SK-N-SH treated with all-trans-retinoic acid at 6 μM for 48 hours (cell line): Measurements from ENCODE around the gene TUT4.

Source experiments
- RARB ChIP-seq: fragments of 250-450 bp; sonication (Bioruptor Pico); IDR thresholded peaks from 2 replicates; pipeline ENCODE4 v1.8.0; 2021; ENCODE audit warnings: mild to moderate bottlenecking, moderate library complexity
- ZC3H10 ChIP-seq: fragments of 250-450 bp; sonication (Bioruptor Pico); IDR thresholded peaks from 2 replicates; pipeline ENCODE4 v1.5.1; 2021; ENCODE audit warnings: mild to moderate bottlenecking, moderate library complexity
- ZFP3 ChIP-seq: fragments of 250-450 bp; sonication (Bioruptor Pico); IDR thresholded peaks from 2 replicates; pipeline ENCODE4 v1.5.0; 2020; ENCODE audit warnings: mild to moderate bottlenecking, moderate library complexity
- TF ChIP-seq, protein P1 (sequence below): fragments of 250-450 bp; sonication (Bioruptor Pico); IDR thresholded peaks from 2 replicates; pipeline ENCODE4 v1.5.1; 2021; ENCODE audit warnings: mild to moderate bottlenecking, moderate library complexity

DNA sequence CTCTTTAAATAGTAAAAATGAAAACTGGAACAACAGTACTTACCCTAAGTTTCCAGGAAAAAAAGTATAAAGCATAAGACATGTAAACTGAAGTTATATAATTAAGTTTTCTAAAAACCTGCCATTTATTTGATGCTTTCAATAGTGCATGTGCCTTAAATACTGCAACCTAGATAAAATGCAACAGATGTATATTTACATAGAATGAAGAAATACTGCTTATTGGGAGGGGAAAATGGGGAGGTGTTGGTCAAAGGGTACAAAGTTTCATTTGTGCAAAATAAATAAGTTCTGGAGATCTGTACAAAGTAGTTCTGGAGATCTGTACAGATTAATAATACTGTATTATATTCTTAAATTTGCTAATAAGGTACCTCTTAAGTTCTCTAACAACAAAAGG, 79.9 kb downstream of the TUT4 start:
- TF ChIP-seq ZC3H10 (CRISPR knock-in tag) (no peak), ZFP3 (CRISPR knock-in tag) (no peak), RARB (CRISPR knock-in tag) (no peak)
- TF ChIP-seq, protein P1, sequence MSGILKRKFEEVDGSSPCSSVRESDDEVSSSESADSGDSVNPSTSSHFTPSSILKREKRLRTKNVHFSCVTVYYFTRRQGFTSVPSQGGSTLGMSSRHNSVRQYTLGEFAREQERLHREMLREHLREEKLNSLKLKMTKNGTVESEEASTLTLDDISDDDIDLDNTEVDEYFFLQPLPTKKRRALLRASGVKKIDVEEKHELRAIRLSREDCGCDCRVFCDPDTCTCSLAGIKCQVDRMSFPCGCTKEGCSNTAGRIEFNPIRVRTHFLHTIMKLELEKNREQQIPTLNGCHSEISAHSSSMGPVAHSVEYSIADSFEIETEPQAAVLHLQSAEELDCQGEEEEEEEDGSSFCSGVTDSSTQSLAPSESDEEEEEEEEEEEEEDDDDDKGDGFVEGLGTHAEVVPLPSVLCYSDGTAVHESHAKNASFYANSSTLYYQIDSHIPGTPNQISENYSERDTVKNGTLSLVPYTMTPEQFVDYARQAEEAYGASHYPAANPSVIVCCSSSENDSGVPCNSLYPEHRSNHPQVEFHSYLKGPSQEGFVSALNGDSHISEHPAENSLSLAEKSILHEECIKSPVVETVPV (CRISPR knock-in tag) = no peak
